ENCODE results near the gene PAX6. TPM values are rescaled to one million over a fixed set of nuclear protein-coding genes. Genes with fewer than 3 reads are reported as not detected.

PAX6 gene
- total RNA-seq: not detected

DNA sequence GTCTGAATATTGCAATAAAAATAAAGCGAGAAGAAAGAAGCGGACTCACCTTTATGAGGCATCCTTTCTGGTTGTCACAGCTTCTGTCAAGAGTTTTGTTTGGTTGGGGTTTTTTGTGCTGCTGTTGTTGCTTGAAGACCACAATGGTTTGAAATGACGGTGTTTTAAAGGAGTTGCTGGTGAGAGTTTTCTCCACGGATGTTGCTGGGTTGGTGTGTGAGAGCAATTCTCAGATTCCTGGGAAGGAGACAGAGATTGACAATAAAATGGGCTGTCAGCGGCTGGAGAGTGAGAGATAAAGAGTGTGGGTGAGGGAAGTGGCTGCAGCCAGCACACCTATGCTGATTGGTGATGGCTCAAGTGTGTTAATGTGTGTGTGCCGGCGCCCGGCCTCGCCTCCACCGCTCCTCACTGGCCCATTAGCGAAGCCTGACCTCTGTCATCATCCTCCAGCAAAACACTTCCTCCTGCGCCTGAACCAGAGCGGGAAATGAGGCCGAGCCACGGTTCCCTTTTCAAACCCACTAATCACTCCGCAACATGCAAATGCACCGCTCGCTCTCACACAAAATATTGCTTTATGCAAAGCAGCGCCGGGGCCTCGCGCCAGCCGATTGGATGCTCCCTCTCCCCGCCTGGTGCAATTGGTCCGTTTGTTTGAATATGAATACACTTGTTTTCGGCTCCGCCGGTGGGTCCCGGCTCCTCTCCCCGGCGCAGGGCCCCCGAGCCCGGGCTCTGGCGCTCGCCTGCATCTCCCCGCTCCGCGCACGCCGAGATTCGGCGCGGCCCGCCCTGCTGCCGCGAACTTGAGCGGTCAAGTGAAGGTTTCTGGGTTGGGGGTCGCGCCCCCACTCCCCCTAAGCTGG, at the start of gene PAX6:
TSS of gene PAX6 (minus strand) at position 544 of the 869 bp plus-strand sequence. CDS start 4,911 bp downstream, outside the sequence.
- Mint-ChIP-seq H3K27ac (peak within 1 kb of the TSS; percentile 77), H3K27me3 (peaks cover 77% of the 10 kb centered on the region), H3K9me3 (no peaks in the 10 kb centered on the region), H3K36me3 (ENCODE audit: low read depth) (peaks cover 6% of the 10 kb centered on the region), H3K4me1 (peaks cover 25% of the 10 kb centered on the region), H3K4me3 (peak within 1 kb of the TSS; percentile 56)
- POLR2A ChIA-PET: no interaction called here
- CTCF ChIA-PET: interaction anchor here (1.4 kb wide), 1 partner anchor 10 kb away, joined by 3 read pairs; no protein-coding TSS in a partner anchor
- no peak for DNase-seq

DNA sequence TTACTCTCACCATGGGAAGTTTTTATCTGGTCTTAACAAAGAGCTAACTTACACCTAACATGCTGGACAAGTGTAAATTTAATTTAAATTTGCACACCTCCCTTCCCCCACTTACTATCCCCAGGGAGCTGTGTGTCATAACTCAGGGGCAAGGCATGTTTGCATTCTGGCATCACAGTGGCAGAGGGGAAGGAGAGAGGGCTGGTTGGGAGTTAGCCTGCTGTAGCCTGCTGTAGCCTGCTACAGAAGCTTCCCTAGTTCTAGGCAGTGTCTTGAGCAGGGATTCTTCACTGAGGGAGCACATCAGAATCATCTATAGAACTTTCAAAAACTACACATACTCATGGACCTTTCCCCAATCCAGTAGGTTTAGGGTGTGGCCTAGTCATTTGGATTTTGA, 49.3 kb upstream of the PAX6 start:
- no peaks in the 10 kb centered on the region for H3K36me3 Mint-ChIP-seq (ENCODE audit: low read depth)
- no peak overlapping the region for H3K4me3 Mint-ChIP-seq
- peaks cover 9% of the 10 kb centered on the region for H3K27me3 Mint-ChIP-seq
- H3K4me1 Mint-ChIP-seq: no peaks in the 10 kb centered on the region
- POLR2A ChIA-PET: no interaction called here
- no peak for DNase-seq
- CTCF ChIA-PET: interaction anchor here (1.0 kb wide), 1 partner anchor 9 kb away, joined by 3 read pairs; no protein-coding TSS in a partner anchor
- H3K9me3 Mint-ChIP-seq: no peaks in the 10 kb centered on the region
- H3K27ac Mint-ChIP-seq: no peak overlapping the region

- Mint-ChIP-seq H3K36me3 (ENCODE audit: low read depth) (no peaks in the 10 kb centered on the region), H3K27me3 (peaks cover 8% of the 10 kb centered on the region), H3K9me3 (no peaks in the 10 kb centered on the region), H3K27ac (no peak overlapping the region), H3K4me1 (no peaks in the 10 kb centered on the region), H3K4me3 (no peak overlapping the region)
- ChIA-PET POLR2A (no interaction called here), CTCF (no interaction called here)
- no peak for DNase-seq
These were observed 45.1 kb upstream of the PAX6 start for GRCh38 chr11:31856248-31856647.

- CTCF ChIA-PET: no interaction called here
- Mint-ChIP-seq H3K4me1 (no peaks in the 10 kb centered on the region), H3K27me3 (peaks cover 8% of the 10 kb centered on the region)
These were observed 44.3 kb upstream of the PAX6 start for GRCh38 chr11:31855466-31855865.

GRCh38 chr11:31850365-31850764, 39.2 kb upstream of the PAX6 start:
- ChIA-PET POLR2A (no interaction called here), CTCF (interaction anchor here (1.1 kb wide), 1 partner anchor 116 kb away, joined by 3 read pairs; no protein-coding TSS in a partner anchor)
- peaks cover 11% of the 10 kb centered on the region for H3K27me3 Mint-ChIP-seq
- DNase-seq: no peak
- H3K27ac Mint-ChIP-seq: no peak overlapping the region
- H3K4me3 Mint-ChIP-seq: no peak overlapping the region
- H3K9me3 Mint-ChIP-seq: no peaks in the 10 kb centered on the region
- H3K36me3 Mint-ChIP-seq (ENCODE audit: low read depth): no peaks in the 10 kb centered on the region
- H3K4me1 Mint-ChIP-seq: no peaks in the 10 kb centered on the region

More at GRCh38 chr11:31855466-31855865, 44.3 kb upstream of the PAX6 start:
- DNase-seq: no peak
- POLR2A ChIA-PET: no interaction called here
- Mint-ChIP-seq H3K36me3 (ENCODE audit: low read depth) (no peaks in the 10 kb centered on the region), H3K9me3 (no peaks in the 10 kb centered on the region), H3K27ac (no peak overlapping the region), H3K4me3 (no peak overlapping the region)

- POLR2A ChIA-PET: no interaction called here
These were observed 36.6 kb upstream of the PAX6 start for GRCh38 chr11:31847761-31848160.

GRCh38 chr11:31845331-31845730, 34.2 kb upstream of the PAX6 start:
- Mint-ChIP-seq H3K36me3 (ENCODE audit: low read depth) (no peaks in the 10 kb centered on the region), H3K9me3 (no peaks in the 10 kb centered on the region), H3K27ac (no peak overlapping the region), H3K27me3 (peaks cover 18% of the 10 kb centered on the region), H3K4me3 (no peak overlapping the region), H3K4me1 (no peaks in the 10 kb centered on the region)
- CTCF ChIA-PET: no interaction called here
- POLR2A ChIA-PET: no interaction called here
- DNase-seq: no peak

More at GRCh38 chr11:31847761-31848160, 36.6 kb upstream of the PAX6 start:
- Mint-ChIP-seq H3K4me3 (no peak overlapping the region), H3K4me1 (no peaks in the 10 kb centered on the region), H3K27ac (no peak overlapping the region), H3K9me3 (no peaks in the 10 kb centered on the region), H3K36me3 (ENCODE audit: low read depth) (no peaks in the 10 kb centered on the region), H3K27me3 (peaks cover 17% of the 10 kb centered on the region)
- CTCF ChIA-PET: no interaction called here
- DNase-seq: no peak

- no peaks in the 10 kb centered on the region for H3K9me3 Mint-ChIP-seq
These were observed 33.2 kb upstream of the PAX6 start for GRCh38 chr11:31844351-31844750.

GRCh38 chr11:31841435-31841834, 30.3 kb upstream of the PAX6 start:
- no peak for DNase-seq
- H3K27ac Mint-ChIP-seq: no peak overlapping the region
- H3K9me3 Mint-ChIP-seq: no peaks in the 10 kb centered on the region
- ChIA-PET CTCF (no interaction called here), POLR2A (no interaction called here)
- H3K27me3 Mint-ChIP-seq: peaks cover 27% of the 10 kb centered on the region
- no peaks in the 10 kb centered on the region for H3K4me1 Mint-ChIP-seq
- H3K4me3 Mint-ChIP-seq: no peak overlapping the region
- H3K36me3 Mint-ChIP-seq (ENCODE audit: low read depth): no peaks in the 10 kb centered on the region

More at GRCh38 chr11:31844351-31844750, 33.2 kb upstream of the PAX6 start:
- Mint-ChIP-seq H3K36me3 (ENCODE audit: low read depth) (no peaks in the 10 kb centered on the region), H3K27me3 (peaks cover 24% of the 10 kb centered on the region), H3K4me3 (no peak overlapping the region), H3K27ac (no peak overlapping the region), H3K4me1 (no peaks in the 10 kb centered on the region)
- no peak for DNase-seq
- POLR2A ChIA-PET: no interaction called here
- CTCF ChIA-PET: no interaction called here

DNA sequence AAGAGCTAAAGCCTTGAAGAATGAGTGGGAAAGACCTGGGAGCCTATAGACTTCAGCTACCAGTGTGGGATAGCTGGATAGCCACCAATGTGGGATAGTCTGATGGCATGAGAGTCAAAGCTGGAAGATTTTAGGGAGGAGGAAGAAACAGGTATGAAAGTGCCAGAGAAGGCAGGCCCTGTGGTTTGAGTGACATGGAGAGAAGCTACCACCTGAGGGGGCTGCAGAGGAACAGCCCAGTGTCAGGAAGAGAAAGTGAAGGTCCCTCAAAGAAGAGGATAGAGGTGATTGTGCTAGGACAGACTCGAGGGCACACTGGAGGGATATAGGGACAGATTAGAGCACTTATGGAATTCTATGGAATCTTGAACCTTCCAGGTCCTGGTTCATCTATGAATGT, 23.1 kb upstream of the PAX6 start:
- ChIA-PET POLR2A (no interaction called here), CTCF (no interaction called here)
- H3K9me3 Mint-ChIP-seq: no peaks in the 10 kb centered on the region
- DNase-seq: no peak
- no peak overlapping the region for H3K4me3 Mint-ChIP-seq
- no peak overlapping the region for H3K27ac Mint-ChIP-seq
- peaks cover 33% of the 10 kb centered on the region for H3K27me3 Mint-ChIP-seq
- no peaks in the 10 kb centered on the region for H3K4me1 Mint-ChIP-seq
- H3K36me3 Mint-ChIP-seq (ENCODE audit: low read depth): no peaks in the 10 kb centered on the region

DNA sequence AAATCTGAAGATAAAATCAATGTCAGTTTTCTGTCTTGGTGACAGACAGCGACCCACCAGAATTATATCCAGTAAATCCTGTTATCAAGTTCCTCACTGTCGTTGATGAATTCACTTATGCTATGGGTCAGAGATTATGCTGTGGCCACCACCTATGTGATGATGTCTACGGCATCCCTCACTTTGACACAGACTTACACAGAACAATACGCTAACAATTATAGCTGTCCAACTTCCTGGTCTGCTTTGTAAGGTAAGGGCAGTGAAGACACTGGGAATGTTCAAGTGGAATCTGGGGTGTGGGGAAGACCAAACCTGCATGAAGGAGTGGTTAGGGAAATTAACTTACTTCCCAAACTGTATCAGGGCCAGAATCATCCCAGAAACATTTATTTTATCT, 19.3 kb upstream of the PAX6 start:
- Mint-ChIP-seq H3K9me3 (no peaks in the 10 kb centered on the region), H3K27ac (no peak overlapping the region), H3K4me1 (peaks cover 10% of the 10 kb centered on the region), H3K36me3 (ENCODE audit: low read depth) (peaks cover 1% of the 10 kb centered on the region), H3K27me3 (peaks cover 43% of the 10 kb centered on the region), H3K4me3 (no peak overlapping the region)
- POLR2A ChIA-PET: no interaction called here
- DNase-seq: no peak
- CTCF ChIA-PET: no interaction called here

DNA sequence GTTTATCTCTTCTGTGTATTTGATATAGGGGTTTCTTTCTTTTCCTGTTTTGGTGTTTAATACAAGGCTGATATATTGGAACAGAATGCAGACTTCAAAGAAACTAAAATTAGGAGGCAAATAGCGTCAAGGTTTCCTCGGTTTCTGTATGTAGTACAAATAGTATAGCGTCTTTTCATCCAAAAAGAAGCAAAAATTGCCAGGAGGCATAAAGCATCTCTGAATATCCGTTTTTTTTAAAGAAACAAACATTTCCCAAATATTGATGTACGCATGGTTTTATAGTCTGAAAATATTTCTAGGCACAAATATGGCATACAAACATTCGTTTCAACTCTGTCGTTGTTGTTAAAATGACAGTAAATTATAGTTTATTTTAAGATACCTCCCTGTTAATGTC, 17.1 kb upstream of the PAX6 start:
- CTCF ChIA-PET: no interaction called here
- POLR2A ChIA-PET: no interaction called here
- DNase-seq: no peak
- Mint-ChIP-seq H3K4me1 (peaks cover 10% of the 10 kb centered on the region), H3K27ac (no peak overlapping the region), H3K36me3 (ENCODE audit: low read depth) (peaks cover 4% of the 10 kb centered on the region), H3K4me3 (no peak overlapping the region), H3K27me3 (peaks cover 60% of the 10 kb centered on the region), H3K9me3 (no peaks in the 10 kb centered on the region)

DNA sequence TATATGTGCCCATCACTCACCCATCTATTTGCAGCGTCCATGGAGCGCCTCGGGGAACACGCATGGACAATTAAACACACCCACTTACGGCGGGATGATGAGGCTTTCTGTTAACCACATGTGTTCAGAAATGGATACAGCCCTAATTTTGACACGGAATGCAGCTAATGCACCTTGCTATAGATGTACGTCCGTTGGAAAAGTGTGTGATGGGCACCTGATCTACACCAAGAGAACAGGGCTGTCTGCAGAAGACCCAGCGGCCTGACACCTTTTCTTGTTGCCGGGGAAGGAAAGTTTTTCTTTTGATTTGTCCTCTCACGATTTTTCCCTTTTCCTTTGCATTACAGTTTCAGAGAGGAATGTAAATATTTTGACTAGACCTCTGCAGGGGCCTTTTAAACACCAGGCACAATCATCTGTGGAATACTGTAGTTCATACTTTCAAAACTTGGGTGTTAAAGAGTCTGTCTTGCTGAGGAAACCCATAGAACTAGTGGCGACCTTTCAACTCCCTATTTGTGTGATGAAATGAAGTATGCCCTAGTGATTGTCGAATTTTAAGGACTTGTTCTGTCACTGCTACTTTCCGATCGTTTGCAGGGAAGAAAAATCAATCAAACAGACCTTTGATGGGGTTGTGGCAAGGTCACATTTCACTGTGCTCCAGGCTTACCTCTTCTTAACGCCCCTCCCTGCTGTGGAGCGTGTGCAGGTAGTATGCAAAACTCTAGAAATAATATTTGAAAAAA, 16.5 kb upstream of the PAX6 start:
- POLR2A ChIA-PET: no interaction called here
- CTCF ChIA-PET: no interaction called here
- Mint-ChIP-seq H3K4me1 (peaks cover 10% of the 10 kb centered on the region), H3K27me3 (peaks cover 66% of the 10 kb centered on the region), H3K9me3 (no peaks in the 10 kb centered on the region), H3K27ac (no peak overlapping the region), H3K4me3 (no peak overlapping the region), H3K36me3 (ENCODE audit: low read depth) (peaks cover 4% of the 10 kb centered on the region)
- no peak for DNase-seq
